HG03558 (cell line): ENCODE data around the gene SEMA4C.

Source experiments
- ATAC-seq: cut with Tn5 transposase; IDR thresholded peaks from one replicate; pipeline ENCODE4 v1.9.1; 2021; ENCODE audit warnings: moderate number of reproducible peaks; ENCODE audit not compliant: unreplicated experiment; ENCODE audit errors: extremely low read depth

SEMA4C gene

DNA sequence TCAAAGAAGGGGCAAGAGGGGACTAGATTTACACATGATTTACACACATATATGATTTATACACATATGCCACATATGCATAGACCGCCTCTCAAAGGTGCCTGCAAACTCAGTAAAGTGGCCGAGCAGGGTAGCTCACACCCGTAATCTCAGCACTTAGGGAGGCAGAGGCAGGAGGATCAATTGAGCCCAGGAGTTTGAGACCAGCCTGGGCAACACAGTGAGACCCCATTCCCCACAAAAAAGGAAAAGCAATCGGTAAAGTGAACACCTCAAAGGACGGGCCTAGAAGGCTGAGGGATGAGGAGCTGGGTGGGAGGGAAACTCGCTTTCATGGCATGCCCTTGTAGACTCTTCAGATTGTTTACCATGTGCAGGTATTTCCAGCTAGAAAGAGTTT, 17.2 kb downstream of the SEMA4C start:
- no peak for ATAC-seq

DNA sequence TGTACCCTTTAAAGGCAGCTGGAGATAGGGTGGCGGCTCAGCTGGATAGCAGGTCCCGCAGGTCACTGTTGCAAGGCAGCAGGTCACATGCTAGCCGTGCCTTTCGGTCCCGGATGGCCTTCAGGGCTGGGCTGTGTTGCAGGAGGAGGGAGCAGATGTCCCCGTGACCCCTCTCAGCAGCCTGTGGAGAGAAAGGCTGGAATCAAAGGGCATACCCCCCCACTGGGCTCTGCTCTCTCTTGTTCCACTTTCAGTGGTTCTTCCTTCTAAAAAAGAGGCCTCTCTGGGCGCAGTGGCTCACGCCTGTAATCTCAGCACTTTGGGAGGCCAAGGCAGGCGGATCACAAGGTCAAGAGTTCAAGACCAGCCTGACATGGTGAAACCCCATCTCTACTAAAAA, 21.6 kb downstream of the SEMA4C start:
- ATAC-seq: no peak

GRCh38 chr2:96847586-96847985, 22.3 kb downstream of the SEMA4C start:
- ATAC-seq: no peak

GRCh38 chr2:96846825-96847224, 23.1 kb downstream of the SEMA4C start:
- ATAC-seq: no peak

- ATAC-seq: no peak
Measured at GRCh38 chr2:96844405-96844808, 25.5 kb downstream of the SEMA4C start.

- ATAC-seq: no peak
Measured at GRCh38 chr2:96843538-96844268, 26.2 kb downstream of the SEMA4C start, which contains the start of gene ANKRD23. TSS of gene ANKRD23 (minus strand) at chr2:96844021. CDS start at chr2:96843992, 29 bp downstream.

DNA sequence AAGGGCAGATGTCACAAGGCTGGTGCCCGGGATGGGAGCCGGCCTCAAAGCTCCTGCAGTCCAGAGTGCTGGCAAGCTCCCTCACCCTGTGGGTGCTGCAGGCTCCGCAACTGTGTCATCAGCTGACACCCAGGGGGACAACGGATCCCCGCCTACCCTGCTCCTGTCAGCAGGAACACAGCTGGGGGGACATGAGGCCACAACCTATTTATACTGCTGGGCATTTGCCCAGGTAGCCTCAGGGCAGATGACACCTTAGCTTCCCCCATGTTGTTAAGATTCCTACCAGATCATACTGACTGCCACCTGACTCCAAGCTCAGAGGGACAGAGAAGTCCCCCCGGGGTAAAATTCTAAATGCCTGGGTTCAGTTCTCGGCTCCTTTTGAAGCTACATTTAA, 27.3 kb downstream of the SEMA4C start:
- no peak for ATAC-seq

GRCh38 chr2:96841701-96842495, 28.0 kb downstream of the SEMA4C start:
- ATAC-seq: no peak

- no peak for ATAC-seq
Measured at GRCh38 chr2:96839875-96840850, 29.7 kb downstream of the SEMA4C start.

GRCh38 chr2:96839293-96839874, 30.5 kb downstream of the SEMA4C start:
- ATAC-seq: no peak

GRCh38 chr2:96838345-96839292, 31.3 kb downstream of the SEMA4C start:
- no peak for ATAC-seq

DNA sequence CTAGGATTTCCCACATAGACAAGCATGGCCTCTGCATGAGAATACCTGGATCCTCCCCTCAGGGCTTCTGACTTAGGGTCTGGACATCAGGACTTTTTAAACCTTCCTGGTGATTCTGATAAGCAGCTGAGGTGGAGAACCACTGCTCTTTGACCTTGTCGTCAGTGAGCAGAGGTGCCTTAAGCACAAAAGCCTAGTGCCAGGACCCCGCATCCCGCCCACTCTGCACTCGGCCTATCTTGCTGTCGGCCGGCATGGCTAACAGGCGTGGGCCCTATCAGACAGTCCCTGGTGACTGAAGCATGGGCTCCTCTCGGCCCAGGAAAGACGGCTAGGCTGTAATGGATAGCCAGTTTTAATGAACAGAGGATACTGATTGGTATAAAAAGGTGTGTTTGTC, 32.3 kb downstream of the SEMA4C start:
- ATAC-seq: no peak

GRCh38 chr2:96835830-96836229, 34.0 kb downstream of the SEMA4C start:
- ATAC-seq: no peak

DNA sequence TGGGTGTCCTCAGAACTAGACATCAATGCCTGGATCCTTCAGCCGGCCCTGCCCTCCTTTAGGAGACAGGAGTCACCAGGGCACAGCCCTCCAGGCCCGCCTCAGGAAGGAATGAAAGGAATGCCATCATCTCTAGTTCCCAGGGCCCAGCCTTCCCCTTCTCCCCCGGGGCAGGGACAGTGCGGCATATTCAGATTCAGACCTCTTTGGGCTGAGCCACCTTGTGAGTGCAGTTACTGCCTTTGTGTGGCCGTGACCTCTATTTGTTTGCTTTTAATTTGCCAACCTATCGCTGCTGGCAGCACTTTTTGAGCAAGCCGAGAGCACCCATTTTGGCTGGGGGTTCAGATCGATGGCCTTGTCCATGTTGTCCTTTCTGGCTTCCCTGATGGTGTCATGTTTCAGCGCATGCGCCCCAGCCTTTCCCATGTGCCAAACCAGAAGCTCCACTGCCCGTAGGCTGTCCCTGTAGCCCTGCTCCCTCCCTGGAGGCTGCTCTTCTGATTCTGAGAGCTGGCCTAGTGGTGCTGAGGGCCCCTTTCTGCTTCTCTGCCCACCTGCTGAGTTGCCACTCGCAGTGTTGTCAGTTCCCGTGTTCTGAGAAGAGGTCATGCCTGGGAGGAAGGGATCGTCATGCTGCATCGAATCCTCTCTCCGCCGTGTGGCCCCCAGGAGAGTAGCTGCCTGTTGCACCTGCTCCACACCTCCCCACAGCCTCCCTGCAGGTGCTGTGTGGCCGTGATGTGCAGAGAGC, 36.9 kb downstream of the SEMA4C start:
- ATAC-seq: no peak

- ATAC-seq: no peak
Measured at GRCh38 chr2:96832408-96832753, 37.5 kb downstream of the SEMA4C start.

- ATAC-seq: no peak
Measured at GRCh38 chr2:96831679-96832078, 38.2 kb downstream of the SEMA4C start.

GRCh38 chr2:96830044-96830562, 39.8 kb downstream of the SEMA4C start:
- ATAC-seq: no peak

GRCh38 chr2:96828874-96829273, 41.0 kb downstream of the SEMA4C start:
- no peak for ATAC-seq
